Sigmoid colon (tissue), 4 donors: ENCODE measurements around the gene TTBK2.

Experiments
- EP300 ChIP-seq, 4 donors: sonication (generic); formaldehyde crosslinking; IDR thresholded peaks; one replicate each; pipeline ENCODE4 v1.6.1; 2017; ENCODE audit warnings: antibody characterized with exemption in 4 of 4
- TF ChIP-seq, protein P1 (sequence below), 4 experiments: fragments of 450-650 bp in 3 of 4; fragments of 200-600 bp in 1 of 4; IDR thresholded peaks; one replicate each; pipeline ENCODE4 v1.5.1; 2016 to 2019; ENCODE audit warnings: antibody characterized with exemption in 4 of 4, mild to moderate bottlenecking in 3 of 4, moderate library complexity in 2 of 4

DNA sequence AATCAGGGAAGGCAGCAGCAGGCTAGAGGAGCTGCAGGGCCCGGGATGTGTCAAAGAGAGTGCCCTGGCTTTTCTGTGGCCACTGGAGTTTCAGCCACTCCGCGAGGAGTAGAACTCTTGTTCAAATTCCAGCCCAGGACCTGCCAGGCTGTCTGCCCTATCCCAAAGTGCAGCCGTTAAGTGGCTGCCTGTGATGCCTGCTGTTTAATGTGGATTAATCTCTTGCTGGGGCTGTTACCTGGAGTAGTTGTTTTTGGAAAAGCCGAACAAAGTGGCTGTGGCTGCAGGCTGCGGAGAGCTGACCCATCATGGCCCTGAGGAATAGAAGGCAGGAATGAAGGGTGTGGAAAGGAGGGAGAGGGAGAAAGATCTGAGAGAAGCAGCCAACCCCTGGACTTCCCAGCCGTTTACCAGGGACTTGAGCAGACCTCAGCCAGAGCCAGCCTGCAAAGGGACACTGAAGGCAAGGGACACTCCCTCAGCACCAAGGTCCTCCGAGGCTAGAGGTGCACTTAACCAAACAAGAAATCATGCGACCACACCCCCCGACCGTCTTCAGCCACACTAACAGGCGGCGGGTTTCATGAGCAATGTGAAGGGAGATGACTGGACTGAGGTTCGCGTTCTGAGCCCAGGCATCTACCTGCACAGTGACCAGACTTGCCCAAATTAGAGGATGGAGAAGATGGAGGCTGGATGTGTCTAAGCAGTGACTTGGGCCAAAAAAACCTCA is 188.3 kb downstream of the TTBK2 start:
- TF ChIP-seq, protein P1, sequence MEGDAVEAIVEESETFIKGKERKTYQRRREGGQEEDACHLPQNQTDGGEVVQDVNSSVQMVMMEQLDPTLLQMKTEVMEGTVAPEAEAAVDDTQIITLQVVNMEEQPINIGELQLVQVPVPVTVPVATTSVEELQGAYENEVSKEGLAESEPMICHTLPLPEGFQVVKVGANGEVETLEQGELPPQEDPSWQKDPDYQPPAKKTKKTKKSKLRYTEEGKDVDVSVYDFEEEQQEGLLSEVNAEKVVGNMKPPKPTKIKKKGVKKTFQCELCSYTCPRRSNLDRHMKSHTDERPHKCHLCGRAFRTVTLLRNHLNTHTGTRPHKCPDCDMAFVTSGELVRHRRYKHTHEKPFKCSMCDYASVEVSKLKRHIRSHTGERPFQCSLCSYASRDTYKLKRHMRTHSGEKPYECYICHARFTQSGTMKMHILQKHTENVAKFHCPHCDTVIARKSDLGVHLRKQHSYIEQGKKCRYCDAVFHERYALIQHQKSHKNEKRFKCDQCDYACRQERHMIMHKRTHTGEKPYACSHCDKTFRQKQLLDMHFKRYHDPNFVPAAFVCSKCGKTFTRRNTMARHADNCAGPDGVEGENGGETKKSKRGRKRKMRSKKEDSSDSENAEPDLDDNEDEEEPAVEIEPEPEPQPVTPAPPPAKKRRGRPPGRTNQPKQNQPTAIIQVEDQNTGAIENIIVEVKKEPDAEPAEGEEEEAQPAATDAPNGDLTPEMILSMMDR (IDR thresholded peaks at IDR 0.05), result no peak
- TF ChIP-seq EP300 (IDR thresholded peaks at IDR 0.05), result no peak
